ENCODE measurements around the gene DCAF4.

The DCAF4 gene

DNA sequence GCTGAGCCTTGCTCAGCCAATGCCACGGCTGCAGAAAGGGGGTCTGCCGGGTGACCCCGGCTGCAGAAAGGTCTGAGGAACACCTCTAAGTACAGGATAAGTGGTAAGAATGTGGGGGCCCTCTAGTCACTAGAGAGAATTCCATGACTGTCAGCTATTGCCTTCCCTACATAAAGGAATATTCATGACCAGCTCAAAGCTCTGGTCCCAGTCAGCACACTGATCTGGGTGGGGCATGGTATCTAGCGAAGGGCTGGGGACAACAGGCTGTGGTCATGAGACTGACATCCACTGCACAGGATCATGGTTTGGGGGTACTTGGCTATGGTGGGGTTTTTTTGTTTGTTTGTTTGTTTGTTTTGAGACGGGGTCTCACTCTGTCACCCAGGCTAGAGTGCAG is 42.1 kb downstream of the DCAF4 start:
- peaks cover 6% of the 10 kb centered on the region; the same call in 1 of the 2 replicates for H3K36me3 ChIP-seq (ENCODE audit: insufficient read depth, low read length)
- H2AFZ ChIP-seq (ENCODE audit: low read length, unreplicated experiment) = no peak overlapping the region

DNA sequence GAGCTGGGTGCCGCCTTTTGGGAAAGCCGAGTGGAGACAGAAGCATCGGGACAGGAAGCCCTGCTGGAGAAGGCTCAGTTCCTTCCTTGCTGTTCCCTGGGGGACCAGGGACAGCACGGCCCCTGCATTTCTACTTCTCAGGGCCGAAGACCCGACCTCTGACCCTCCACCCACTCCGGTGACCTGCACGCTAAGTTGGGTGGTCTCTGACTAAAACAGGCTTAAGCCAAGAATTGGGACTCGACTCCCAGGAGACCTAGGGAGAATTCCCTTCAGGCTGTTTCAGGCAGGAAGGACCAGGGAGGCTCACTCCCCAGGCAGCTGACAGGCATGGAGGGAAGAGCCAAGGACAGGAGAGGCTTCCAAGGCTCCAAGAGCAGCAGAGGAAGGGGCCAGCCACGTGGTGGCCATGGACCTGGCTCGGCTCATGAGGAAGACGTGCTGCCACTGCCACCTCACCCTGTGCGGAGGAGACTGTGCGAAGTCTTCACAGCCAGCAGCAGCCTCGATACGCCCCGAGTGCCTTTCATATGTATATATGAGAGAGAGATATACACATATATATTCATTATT is 43.9 kb downstream of the DCAF4 start:
- Histone ChIP-seq H3K4me3 (ENCODE audit: low read depth, low read length) (no peak overlapping the region), H3K36me3 (ENCODE audit: insufficient read depth, low read length) (peaks cover 9% of the 10 kb centered on the region; the same call in 1 of the 2 replicates), H2AFZ (ENCODE audit: low read length, unreplicated experiment) (no peak overlapping the region), H3K4me1 (ENCODE audit: control insufficient read depth, insufficient read depth, low read length, unreplicated experiment) (peaks cover 6% of the 10 kb centered on the region), H3K27ac (ENCODE audit: low read depth, low read length) (no peak overlapping the region), H3K27me3 (ENCODE audit: insufficient read depth, low read length) (no peaks in the 10 kb centered on the region), H3K79me2 (ENCODE audit: control insufficient read depth, insufficient read depth, low read length, unreplicated experiment) (no peaks in the 10 kb centered on the region)

More for the DNA sequence above, 42.1 kb downstream of the DCAF4 start:
- Histone ChIP-seq H3K4me3 (ENCODE audit: low read depth, low read length) (no peak overlapping the region), H3K79me2 (ENCODE audit: control insufficient read depth, insufficient read depth, low read length, unreplicated experiment) (no peaks in the 10 kb centered on the region), H3K27ac (ENCODE audit: low read depth, low read length) (no peak overlapping the region), H3K27me3 (ENCODE audit: insufficient read depth, low read length) (no peaks in the 10 kb centered on the region), H3K4me1 (ENCODE audit: control insufficient read depth, insufficient read depth, low read length, unreplicated experiment) (peaks cover 11% of the 10 kb centered on the region)

DNA sequence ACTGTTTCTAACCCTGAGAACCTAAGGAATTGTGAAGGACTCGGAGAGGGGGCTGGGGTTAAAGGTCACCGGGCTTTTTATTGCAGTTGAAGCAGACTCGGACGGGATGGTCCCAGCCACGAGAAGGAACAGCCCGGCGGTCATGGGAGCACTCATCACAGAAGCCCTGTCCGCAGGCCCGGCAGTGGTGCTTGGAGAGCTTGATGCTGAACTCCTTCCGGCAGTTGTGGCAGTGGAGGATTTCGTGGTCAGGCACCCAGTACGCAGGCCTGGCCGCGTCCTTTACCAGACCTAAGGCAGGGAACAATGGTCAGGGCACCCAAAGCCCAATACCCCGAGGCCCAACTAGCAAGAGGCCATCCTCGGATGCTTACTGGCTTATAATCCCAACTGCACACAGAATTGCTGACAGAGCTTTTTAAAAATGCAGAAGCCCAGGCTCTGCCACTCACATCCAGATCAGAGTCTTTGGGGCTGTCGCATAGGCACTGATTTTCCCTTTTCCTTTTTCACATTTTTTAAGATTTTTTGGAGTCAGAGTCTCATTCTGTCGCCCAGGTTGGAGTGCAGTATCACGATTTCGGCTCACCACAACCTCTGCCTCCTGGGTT is 44.7 kb downstream of the DCAF4 start:
- H3K79me2 ChIP-seq (ENCODE audit: control insufficient read depth, insufficient read depth, low read length, unreplicated experiment) = no peaks in the 10 kb centered on the region
- no peak overlapping the region for H3K27ac ChIP-seq (ENCODE audit: low read depth, low read length)
- H3K27me3 ChIP-seq (ENCODE audit: insufficient read depth, low read length) = no peaks in the 10 kb centered on the region
- no peaks in the 10 kb centered on the region for H3K4me1 ChIP-seq (ENCODE audit: control insufficient read depth, insufficient read depth, low read length, unreplicated experiment)
- H3K4me3 ChIP-seq (ENCODE audit: low read depth, low read length) = no peak overlapping the region
- no peak overlapping the region for H2AFZ ChIP-seq (ENCODE audit: low read length, unreplicated experiment)
- H3K36me3 ChIP-seq (ENCODE audit: insufficient read depth, low read length) = peaks cover 13% of the 10 kb centered on the region; the same call in 1 of the 2 replicates

DNA sequence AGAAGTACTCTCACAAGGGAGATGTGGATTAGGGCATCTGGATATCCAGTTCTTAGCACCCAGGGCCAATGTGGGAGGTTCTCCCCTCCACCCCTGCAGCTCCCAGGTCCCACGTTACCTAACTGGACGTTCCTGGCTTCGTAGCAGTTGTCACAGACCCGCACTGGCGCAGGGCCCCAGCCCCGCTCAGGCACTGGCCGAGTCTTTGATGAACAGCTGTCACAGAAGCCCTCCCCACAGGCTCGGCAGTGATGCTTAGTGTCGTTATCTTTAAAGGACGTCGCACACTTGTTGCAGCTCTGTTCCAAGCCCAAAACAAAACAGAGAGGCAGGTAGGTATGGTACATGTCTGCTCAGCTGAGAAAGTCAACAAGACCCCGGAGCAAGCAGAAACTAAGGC is 48.4 kb downstream of the DCAF4 start:
- Histone ChIP-seq H3K4me1 (ENCODE audit: control insufficient read depth, insufficient read depth, low read length, unreplicated experiment) (no peaks in the 10 kb centered on the region), H2AFZ (ENCODE audit: low read length, unreplicated experiment) (no peak overlapping the region), H3K27ac (ENCODE audit: low read depth, low read length) (no peak overlapping the region), H3K36me3 (ENCODE audit: insufficient read depth, low read length) (peaks cover 8% of the 10 kb centered on the region; the same call in 1 of the 2 replicates), H3K27me3 (ENCODE audit: insufficient read depth, low read length) (no peaks in the 10 kb centered on the region), H3K79me2 (ENCODE audit: control insufficient read depth, insufficient read depth, low read length, unreplicated experiment) (no peaks in the 10 kb centered on the region), H3K4me3 (ENCODE audit: low read depth, low read length) (no peak overlapping the region)

DNA sequence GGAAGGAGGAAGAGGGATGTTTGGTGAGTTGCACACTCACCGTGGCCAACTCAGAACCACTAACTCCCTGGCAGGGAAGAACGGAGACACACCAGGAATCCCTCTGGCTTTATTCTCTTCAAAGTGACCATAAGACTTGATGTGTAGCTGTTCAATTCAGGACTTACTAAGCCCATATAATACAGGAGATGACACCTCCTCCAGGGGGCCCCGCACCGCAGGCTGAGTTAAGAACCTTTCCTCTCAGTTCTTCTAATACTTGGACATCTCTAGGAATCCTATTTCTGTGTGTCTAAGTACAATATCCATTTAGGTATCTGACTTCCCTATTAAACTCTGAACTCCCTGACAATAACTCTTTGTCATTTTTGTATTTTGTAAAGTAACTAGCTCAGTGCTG is 49.5 kb downstream of the DCAF4 start:
- Histone ChIP-seq H3K36me3 (ENCODE audit: insufficient read depth, low read length) (peaks cover 8% of the 10 kb centered on the region; the same call in 1 of the 2 replicates), H3K27me3 (ENCODE audit: insufficient read depth, low read length) (no peaks in the 10 kb centered on the region), H3K4me1 (ENCODE audit: control insufficient read depth, insufficient read depth, low read length, unreplicated experiment) (no peaks in the 10 kb centered on the region), H3K79me2 (ENCODE audit: control insufficient read depth, insufficient read depth, low read length, unreplicated experiment) (no peaks in the 10 kb centered on the region), H2AFZ (ENCODE audit: low read length, unreplicated experiment) (no peak overlapping the region), H3K4me3 (ENCODE audit: low read depth, low read length) (no peak overlapping the region), H3K27ac (ENCODE audit: low read depth, low read length) (no peak overlapping the region)

DNA sequence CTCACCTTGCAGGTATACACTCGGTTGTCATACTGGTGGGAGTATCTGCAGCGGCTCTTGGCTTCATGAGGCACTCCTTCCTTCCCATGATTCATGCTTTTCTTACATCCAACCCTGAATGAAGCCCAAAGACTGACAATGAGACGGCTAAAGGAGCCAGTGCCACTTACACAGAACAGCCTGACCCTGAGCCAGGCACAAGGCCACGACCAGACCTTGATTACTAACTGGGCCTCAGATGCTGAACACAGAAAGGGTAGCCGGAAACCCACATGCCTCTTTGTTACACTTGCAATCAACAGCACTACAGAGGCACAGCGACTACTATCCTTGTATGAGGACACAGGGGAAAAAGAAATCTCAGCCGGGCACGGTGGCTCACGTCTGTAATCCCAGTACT is 52.6 kb downstream of the DCAF4 start:
- peaks cover 10% of the 10 kb centered on the region; the same call in 1 of the 2 replicates for H3K36me3 ChIP-seq (ENCODE audit: insufficient read depth, low read length)

DNA sequence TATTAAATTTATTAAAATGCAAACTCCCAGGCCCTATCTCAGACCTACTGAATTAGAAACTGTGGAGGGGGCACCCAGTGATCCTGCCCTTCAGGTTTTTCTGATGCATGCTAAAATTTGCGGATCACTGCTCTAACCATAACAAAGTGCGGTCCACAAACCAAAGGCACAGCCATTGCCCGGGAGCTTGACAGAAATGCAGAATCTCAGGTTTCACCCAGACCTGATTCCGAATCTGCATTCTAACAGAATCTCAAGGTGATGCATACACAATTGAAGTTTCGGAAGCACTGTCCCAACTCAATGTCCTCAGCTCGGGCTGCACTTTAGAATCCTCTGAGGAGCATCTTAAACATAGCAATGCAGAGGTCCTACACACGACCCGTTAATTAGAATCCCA is 54.6 kb downstream of the DCAF4 start:
- no peak overlapping the region for H3K4me3 ChIP-seq (ENCODE audit: low read depth, low read length)
- H3K79me2 ChIP-seq (ENCODE audit: control insufficient read depth, insufficient read depth, low read length, unreplicated experiment) = no peaks in the 10 kb centered on the region
- H2AFZ ChIP-seq (ENCODE audit: low read length, unreplicated experiment) = no peak overlapping the region
- H3K4me1 ChIP-seq (ENCODE audit: control insufficient read depth, insufficient read depth, low read length, unreplicated experiment) = no peaks in the 10 kb centered on the region
- peaks cover 11% of the 10 kb centered on the region; the same call in 1 of the 2 replicates for H3K36me3 ChIP-seq (ENCODE audit: insufficient read depth, low read length)
- H3K27ac ChIP-seq (ENCODE audit: low read depth, low read length) = no peak overlapping the region
- no peaks in the 10 kb centered on the region for H3K27me3 ChIP-seq (ENCODE audit: insufficient read depth, low read length)

More for the DNA sequence above, 52.6 kb downstream of the DCAF4 start:
- Histone ChIP-seq H2AFZ (ENCODE audit: low read length, unreplicated experiment) (no peak overlapping the region), H3K27me3 (ENCODE audit: insufficient read depth, low read length) (no peaks in the 10 kb centered on the region), H3K27ac (ENCODE audit: low read depth, low read length) (no peak overlapping the region), H3K4me1 (ENCODE audit: control insufficient read depth, insufficient read depth, low read length, unreplicated experiment) (no peaks in the 10 kb centered on the region), H3K4me3 (ENCODE audit: low read depth, low read length) (no peak overlapping the region), H3K79me2 (ENCODE audit: control insufficient read depth, insufficient read depth, low read length, unreplicated experiment) (no peaks in the 10 kb centered on the region)

DNA sequence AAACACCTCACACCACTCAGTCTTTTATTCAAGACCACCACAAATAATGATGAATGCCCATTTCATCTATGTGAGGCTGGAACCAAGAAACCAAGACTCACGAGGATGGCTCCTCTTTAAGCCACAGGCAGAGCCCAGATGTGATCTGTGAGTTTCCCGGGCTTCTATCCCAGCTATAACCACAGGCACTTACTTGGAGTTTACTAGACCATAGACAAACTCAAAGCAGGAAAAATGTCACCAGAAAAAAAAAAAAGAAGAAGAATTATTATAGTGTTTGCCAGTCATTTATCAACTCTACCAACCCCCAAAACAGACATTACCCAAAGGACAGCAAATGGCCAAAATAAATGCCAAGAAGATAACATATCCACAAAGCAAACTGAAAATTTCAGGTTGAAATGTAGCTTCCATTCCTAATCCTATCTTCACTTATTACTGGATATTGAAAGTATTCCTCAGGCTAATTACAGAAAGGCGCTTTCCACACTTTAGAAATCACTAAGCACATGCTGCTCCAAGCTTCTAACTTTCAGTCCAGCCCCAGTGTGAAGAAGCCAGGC is 56.0 kb downstream of the DCAF4 start:
- H3K79me2 ChIP-seq (ENCODE audit: control insufficient read depth, insufficient read depth, low read length, unreplicated experiment) = no peaks in the 10 kb centered on the region
- H3K27me3 ChIP-seq (ENCODE audit: insufficient read depth, low read length) = no peaks in the 10 kb centered on the region
- no peak overlapping the region for H3K27ac ChIP-seq (ENCODE audit: low read depth, low read length)
- H3K36me3 ChIP-seq (ENCODE audit: insufficient read depth, low read length) = peaks cover 10% of the 10 kb centered on the region; the same call in 1 of the 2 replicates
- no peak overlapping the region for H3K4me3 ChIP-seq (ENCODE audit: low read depth, low read length)
- H2AFZ ChIP-seq (ENCODE audit: low read length, unreplicated experiment) = no peak overlapping the region
- H3K4me1 ChIP-seq (ENCODE audit: control insufficient read depth, insufficient read depth, low read length, unreplicated experiment) = no peaks in the 10 kb centered on the region

DNA sequence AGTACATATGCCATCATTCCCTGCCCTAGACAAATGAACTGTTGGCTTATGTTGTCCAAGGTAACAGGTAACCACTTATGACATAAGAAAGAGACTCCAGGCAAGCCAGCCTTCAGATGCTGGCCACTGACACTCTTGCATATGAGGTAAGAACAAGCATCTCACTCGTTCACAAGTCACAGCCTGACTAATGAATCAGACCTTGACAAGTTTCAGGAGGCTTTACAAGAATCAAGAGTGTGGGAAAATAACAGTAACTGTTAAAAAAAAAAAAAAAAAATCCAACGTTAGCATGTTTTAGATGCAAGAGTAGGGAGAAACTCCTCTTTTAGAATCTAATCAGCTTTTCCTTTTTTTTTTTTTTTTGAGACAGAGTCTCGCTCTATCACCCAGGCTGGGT is 60.0 kb downstream of the DCAF4 start:
- Histone ChIP-seq H3K27me3 (ENCODE audit: insufficient read depth, low read length) (no peaks in the 10 kb centered on the region), H3K27ac (ENCODE audit: low read depth, low read length) (no peak overlapping the region), H3K79me2 (ENCODE audit: control insufficient read depth, insufficient read depth, low read length, unreplicated experiment) (no peaks in the 10 kb centered on the region), H3K4me1 (ENCODE audit: control insufficient read depth, insufficient read depth, low read length, unreplicated experiment) (no peaks in the 10 kb centered on the region), H3K4me3 (ENCODE audit: low read depth, low read length) (no peak overlapping the region), H2AFZ (ENCODE audit: low read length, unreplicated experiment) (no peak overlapping the region), H3K36me3 (ENCODE audit: insufficient read depth, low read length) (peaks cover 10% of the 10 kb centered on the region; the same call in 1 of the 2 replicates)

DNA sequence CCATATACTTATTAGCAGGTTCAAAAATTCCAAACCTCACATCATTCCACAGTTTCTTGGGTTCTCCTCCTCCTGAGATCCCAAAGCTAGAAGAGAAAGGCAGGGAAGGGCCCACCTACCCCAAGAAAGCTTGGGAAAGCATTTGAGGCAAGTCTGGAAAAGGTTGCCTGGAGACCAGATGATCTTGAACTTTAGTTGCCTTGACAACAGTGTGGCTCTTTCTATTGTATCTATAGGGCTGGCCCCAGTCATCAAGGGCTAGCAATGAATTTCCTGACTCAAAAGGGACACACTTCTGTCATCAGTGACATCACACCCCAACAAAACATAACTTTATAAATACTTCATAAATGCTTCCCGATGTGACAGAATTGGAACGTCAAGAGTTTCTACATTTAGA is 60.6 kb downstream of the DCAF4 start:
- Histone ChIP-seq H3K27me3 (ENCODE audit: insufficient read depth, low read length) (no peaks in the 10 kb centered on the region), H3K4me3 (ENCODE audit: low read depth, low read length) (no peak overlapping the region), H3K36me3 (ENCODE audit: insufficient read depth, low read length) (peaks cover 10% of the 10 kb centered on the region; the same call in 1 of the 2 replicates), H3K79me2 (ENCODE audit: control insufficient read depth, insufficient read depth, low read length, unreplicated experiment) (no peaks in the 10 kb centered on the region), H3K27ac (ENCODE audit: low read depth, low read length) (no peak overlapping the region), H2AFZ (ENCODE audit: low read length, unreplicated experiment) (no peak overlapping the region), H3K4me1 (ENCODE audit: control insufficient read depth, insufficient read depth, low read length, unreplicated experiment) (no peaks in the 10 kb centered on the region)

DNA sequence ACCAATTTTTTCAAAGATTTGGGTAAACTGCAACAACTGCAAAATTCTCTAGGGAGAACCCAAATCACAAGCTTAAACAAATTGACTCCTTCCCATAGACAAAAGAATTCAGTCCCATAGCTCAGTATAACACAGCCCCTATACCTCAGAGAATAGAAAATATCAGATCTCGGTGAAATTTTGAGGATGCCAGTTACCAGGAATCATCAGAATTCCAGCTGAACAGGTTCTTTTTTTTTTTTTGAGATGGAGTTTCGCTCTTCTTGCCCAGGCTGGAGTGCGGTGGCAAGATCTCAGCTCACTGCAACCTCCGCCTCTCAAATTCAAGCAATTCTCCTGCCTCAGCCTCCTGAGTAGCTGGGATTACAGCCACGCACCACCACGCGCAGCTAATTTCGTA is 63.9 kb downstream of the DCAF4 start:
- Histone ChIP-seq H3K4me3 (ENCODE audit: low read depth, low read length) (no peak overlapping the region), H3K79me2 (ENCODE audit: control insufficient read depth, insufficient read depth, low read length, unreplicated experiment) (no peaks in the 10 kb centered on the region), H2AFZ (ENCODE audit: low read length, unreplicated experiment) (no peak overlapping the region), H3K27me3 (ENCODE audit: insufficient read depth, low read length) (no peaks in the 10 kb centered on the region), H3K27ac (ENCODE audit: low read depth, low read length) (no peak overlapping the region), H3K4me1 (ENCODE audit: control insufficient read depth, insufficient read depth, low read length, unreplicated experiment) (no peaks in the 10 kb centered on the region), H3K36me3 (ENCODE audit: insufficient read depth, low read length) (peaks cover 3% of the 10 kb centered on the region; the same call in 1 of the 2 replicates)

Measured in ACC112 (cell line).